ENCODE results near the gene MNDA. TPM values are rescaled to one million over a fixed set of nuclear protein-coding genes. Genes with fewer than 3 reads are reported as not detected.
A peak's percentile ranks its signal among the peaks of the same experiment; 100 is the strongest.

Gene MNDA
- total RNA-seq, 2 donors from 2014 or later: 3.0 to 3.1 TPM

DNA sequence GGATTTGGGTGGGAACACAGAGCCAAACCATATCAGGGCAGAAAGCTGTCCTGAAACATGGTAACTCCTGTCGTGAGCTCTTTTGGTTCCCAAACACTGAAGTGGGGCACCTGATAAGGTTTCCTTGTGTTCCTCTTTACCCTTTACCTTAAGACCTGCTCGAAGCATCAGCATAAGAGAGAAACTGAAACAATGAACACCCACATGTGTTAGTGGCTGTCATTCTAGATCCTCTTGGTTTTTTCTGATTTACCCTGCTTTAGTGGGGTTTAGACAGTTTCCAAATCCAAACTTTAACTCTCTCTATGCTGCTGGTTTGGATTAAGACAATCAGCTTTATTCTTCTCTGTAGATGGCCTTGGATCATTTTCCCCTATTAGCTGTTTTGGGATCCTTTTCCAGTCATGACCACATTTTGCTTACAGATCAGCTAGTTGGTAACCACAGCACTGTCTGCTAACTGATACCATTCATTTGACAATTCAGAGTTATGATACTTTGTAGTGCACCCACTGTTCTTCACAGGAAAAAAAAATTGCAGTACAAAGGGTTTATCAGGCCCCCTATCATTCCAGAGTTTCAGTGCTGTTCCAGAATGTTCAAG is 975 bp upstream of the MNDA start:
- Histone ChIP-seq H3K27ac (no peak overlapping the region), H3K27me3 (no peaks in the 10 kb centered on the region), H3K4me3 (no peak overlapping the region), H3K36me3 (replicated peaks in 1 of 2; ENCODE audit: insufficient read depth in 1 of 2, low read depth in 2 of 2) (no peaks in the 10 kb centered on the region), H3K9me3 (no peaks in the 10 kb centered on the region), H3K4me1 (no peaks in the 10 kb centered on the region)
- ATAC-seq (no peak), DNase-seq (no peak)
- WGBS, 2 donors: 49 to 52% methylated on average over 2 of the region's 2 CpGs
- intact Hi-C loops (cut with DNase I): no loop called here
- TF ChIP-seq POLR2A (IDR thresholded peaks at IDR 0.05) (no peak), CTCF (IDR thresholded peaks at IDR 0.05) (no peak)

GRCh38 chr1:158833264-158833663 is 2.1 kb downstream of the MNDA start:
- intact Hi-C loops (cut with DNase I): no loop called here

GRCh38 chr1:158836038-158836437 is 4.9 kb downstream of the MNDA start:
- DNase-seq (no peak), ATAC-seq (no peak)
- Histone ChIP-seq H3K36me3 (replicated peaks in 1 of 2; ENCODE audit: insufficient read depth in 1 of 2, low read depth in 2 of 2) (no peaks in the 10 kb centered on the region), H3K27ac (no peak overlapping the region), H3K4me1 (no peaks in the 10 kb centered on the region), H3K4me3 (no peak overlapping the region), H3K9me3 (peaks cover 0 to 6% (median 0%) of the 10 kb centered on the region in 3 donors), H3K27me3 (no peaks in the 10 kb centered on the region)
- TF ChIP-seq CTCF (IDR thresholded peaks at IDR 0.05): no peak
- no peak for TF ChIP-seq POLR2A (IDR thresholded peaks at IDR 0.05)
- intact Hi-C loops (cut with DNase I): no loop called here
- WGBS, 2 donors: 67 to 71% methylated on average over 4 of the region's 4 CpGs

More at GRCh38 chr1:158833264-158833663, 2.1 kb downstream of the MNDA start:
- Histone ChIP-seq H3K4me3 (no peak overlapping the region), H3K27me3 (no peaks in the 10 kb centered on the region), H3K9me3 (no peaks in the 10 kb centered on the region), H3K36me3 (replicated peaks in 1 of 2; ENCODE audit: insufficient read depth in 1 of 2, low read depth in 2 of 2) (no peaks in the 10 kb centered on the region), H3K4me1 (no peaks in the 10 kb centered on the region), H3K27ac (no peak overlapping the region)
- no peak for TF ChIP-seq CTCF (IDR thresholded peaks at IDR 0.05)
- TF ChIP-seq POLR2A (IDR thresholded peaks at IDR 0.05): peak in 1 of 3 donors; percentile 14
- ATAC-seq (no peak), DNase-seq (no peak)
- WGBS, 2 donors: 45 to 59% methylated on average over 3 of the region's 3 CpGs

- TF ChIP-seq POLR2A (IDR thresholded peaks at IDR 0.05) (no peak), CTCF (IDR thresholded peaks at IDR 0.05) (no peak)
- intact Hi-C loops (cut with DNase I): no loop called here
- ATAC-seq: no peak
- Histone ChIP-seq H3K9me3 (peaks cover 0 to 6% (median 0%) of the 10 kb centered on the region in 3 donors), H3K4me3 (no peak overlapping the region), H3K36me3 (replicated peaks in 1 of 2; ENCODE audit: insufficient read depth in 1 of 2, low read depth in 2 of 2) (no peaks in the 10 kb centered on the region), H3K27me3 (no peaks in the 10 kb centered on the region), H3K27ac (no peak overlapping the region), H3K4me1 (no peaks in the 10 kb centered on the region)
- DNase-seq: no peak
Measured at GRCh38 chr1:158838660-158839059, 7.5 kb downstream of the MNDA start.

DNA sequence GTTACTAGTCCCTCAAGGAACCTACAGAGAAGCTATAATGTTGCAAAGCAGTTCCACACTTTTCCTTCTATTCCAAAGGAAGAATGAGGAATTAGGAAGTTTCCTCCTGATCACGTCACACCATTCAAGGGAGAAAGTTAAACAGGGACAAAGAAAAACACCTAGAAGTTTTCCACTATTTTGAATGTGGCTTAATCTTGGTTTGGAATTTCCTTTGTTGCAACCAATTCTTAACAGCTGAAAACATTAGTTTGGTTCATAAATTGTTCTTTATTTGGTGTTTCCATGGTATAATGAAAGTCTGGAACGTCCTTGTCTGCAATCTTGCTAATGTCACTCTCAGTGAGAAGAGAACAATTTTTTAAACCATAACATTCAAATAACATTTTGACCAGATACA is 8.4 kb downstream of the MNDA start:
- Histone ChIP-seq H3K4me3 (no peak overlapping the region), H3K27me3 (no peaks in the 10 kb centered on the region), H3K36me3 (replicated peaks in 1 of 2; ENCODE audit: insufficient read depth in 1 of 2, low read depth in 2 of 2) (no peaks in the 10 kb centered on the region), H3K27ac (no peak overlapping the region), H3K4me1 (no peaks in the 10 kb centered on the region), H3K9me3 (peaks cover 0 to 6% (median 0%) of the 10 kb centered on the region in 3 donors)
- intact Hi-C loops (cut with DNase I): no loop called here
- no peak for DNase-seq
- ATAC-seq: no peak
- TF ChIP-seq POLR2A (IDR thresholded peaks at IDR 0.05) (no peak), CTCF (IDR thresholded peaks at IDR 0.05) (no peak)
- WGBS, 2 donors: 30 to 34% methylated on average over 2 of the region's 2 CpGs
